NOMO-1 treated with dmso at 0.1 percent for 144 hours (cell line): Measurements from ENCODE around the gene CBLN3.
"Not testable (repeated sequence)": the region's sequence is repeated elsewhere in the genome, so short reads cannot be mapped to it uniquely, and the experiment has no call there.

Experiments used
- DNase-seq: peaks from one replicate; lab custom pipeline; 2025; ENCODE audit not compliant: unreplicated experiment; lab: John Stamatoyannopoulos, UW

CBLN3 gene

GRCh38 chr14:24406416-24406815 is 23.1 kb downstream of the CBLN3 start:
- DNase-seq = no peak

DNA sequence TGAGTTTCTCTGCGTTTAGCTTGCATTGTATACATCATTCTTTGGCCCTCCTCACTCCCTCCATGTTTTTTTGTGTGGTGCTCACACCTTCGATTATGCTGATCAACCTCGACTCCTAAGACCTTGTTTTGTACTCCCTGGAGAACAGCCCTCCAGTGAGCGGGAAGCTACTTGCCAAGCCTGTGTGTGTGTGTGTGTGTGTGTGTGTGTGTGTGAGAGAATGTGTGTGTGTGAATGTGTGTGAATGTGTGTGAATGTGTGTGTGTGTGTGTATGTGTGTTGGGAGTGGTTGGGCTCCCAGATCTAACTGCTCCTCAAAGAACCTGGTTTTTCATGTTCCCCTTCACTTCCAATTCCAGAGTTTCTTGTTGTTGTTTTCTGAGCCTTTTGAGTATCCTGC is 24.7 kb downstream of the CBLN3 start:
- no peak for DNase-seq

DNA sequence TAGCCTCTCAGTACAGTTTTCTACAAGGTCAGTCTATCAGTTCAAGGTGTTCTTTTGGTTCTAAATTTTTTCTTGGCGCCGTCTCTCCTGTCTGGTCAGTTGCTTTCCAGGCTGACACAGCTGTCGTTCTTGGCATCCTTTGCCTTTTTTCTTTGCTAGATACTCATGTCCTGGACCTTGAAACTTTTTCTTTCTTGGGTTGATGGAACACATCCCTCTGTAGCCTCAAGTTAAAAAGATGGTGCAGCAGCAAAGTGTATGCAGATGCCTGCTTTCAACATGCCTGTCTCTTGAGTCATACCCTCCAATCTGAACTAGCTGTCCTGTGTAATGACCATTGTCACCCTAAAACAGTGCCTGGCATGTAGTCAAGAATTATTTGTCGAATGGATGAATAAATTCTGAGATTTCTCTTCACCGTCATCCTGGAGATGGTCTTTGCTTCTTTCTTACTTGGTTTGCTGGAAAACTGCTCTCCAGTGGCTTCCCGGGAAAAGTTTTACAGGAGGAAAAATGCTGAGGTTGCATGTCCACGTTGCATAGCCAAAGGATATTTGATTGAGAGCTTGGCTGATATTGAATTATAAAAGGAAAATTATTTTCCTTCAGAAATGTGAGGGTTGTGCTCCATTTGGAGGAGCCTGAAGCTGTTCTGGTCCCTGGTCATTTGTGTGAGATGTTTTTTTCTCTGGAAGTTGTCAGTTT is 26.0 kb downstream of the CBLN3 start:
- no peak for DNase-seq

GRCh38 chr14:24401810-24402702 is 27.4 kb downstream of the CBLN3 start:
- DNase-seq = no peak

DNA sequence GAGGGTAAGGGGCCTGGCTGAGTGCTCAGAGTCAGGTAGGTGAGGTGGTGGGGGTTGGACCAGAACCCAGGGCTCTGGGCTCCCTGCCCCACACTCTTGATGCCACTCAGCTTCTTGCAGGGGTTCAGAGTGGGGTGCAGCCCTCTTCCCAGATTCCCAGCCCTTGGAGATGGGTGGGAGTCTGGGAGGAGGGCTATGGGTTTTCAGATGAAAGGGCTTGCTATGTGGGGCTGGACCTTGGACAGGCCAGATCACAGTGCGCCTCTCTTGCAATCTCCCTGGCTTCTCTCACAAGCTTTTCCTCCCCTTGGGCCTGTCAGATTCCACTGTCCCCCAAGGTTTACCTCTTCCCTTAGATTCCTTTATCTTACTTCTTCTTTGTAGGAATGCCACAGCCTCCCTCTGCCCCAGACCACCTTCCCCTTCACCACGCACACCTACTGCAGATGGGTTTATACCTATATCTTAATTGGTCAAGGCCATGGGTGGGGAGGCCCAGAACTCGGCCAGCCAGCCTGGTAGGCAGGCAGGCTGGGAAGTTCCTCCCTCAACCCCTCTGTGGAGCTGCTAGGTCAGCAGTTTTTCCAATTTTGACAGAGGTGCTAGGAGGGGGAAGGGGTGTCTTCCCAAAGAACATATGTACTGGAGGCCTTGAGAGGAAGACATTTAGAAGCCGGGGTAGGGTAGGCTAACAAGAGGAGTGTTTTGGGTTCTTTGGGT is 29.3 kb downstream of the CBLN3 start:
- DNase-seq = no peak

DNA sequence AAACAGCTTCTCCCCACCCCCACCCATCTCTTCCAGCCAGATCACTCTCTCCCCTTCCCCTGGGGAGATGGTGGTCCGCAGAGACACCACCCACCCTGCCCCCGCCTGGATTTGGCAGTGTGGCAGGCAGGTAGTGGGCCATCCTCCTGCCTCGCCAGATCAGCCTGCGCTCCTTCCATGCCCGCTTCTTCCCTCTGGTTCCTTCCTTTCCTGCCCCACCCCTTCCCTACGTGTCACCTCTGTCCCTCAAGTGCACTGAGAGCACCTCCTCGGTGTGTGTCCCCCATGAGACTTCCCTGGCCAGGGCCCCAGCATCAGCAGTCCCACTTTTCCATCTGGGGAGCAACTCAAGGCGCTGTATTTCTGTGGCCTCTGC is 30.0 kb downstream of the CBLN3 start:
- no peak for DNase-seq

DNA sequence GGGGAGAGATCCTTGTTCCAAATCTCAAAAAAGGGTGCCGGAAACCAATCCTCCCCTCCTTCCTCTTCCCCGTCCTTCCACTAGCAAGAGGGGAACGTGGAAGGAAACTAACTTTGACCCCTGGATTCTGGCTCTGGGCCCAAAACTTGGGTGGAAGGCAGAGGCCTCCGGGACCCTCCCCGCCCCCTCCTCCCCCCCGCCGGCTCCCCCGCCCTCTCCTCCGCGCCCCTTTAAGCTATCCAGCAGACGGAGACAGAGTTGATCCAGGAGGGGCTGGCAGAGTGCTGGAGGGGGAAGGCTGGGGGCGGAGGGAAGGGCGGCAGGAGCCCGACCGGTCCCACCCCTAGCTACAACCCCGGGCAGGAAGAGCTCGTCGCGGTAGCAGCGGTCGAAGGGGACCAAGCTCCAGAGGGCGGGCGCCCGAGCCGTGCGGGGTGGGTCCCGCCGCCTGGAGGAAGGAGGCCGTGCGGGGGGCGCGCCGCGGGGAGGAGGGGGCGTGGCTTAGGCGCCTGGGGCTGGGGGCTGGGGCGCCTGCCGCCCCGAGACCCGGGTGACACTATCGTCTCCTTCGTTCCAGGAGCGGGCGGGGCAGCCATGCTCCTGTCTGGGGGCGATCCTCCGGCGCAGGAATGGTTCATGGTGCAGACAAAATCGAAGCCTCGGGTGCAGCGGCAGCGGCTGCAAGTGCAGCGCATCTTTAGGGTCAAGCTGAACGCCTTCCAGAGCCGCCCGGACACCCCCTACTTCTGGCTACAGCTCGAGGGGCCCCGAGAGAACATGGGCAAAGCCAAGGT is 30.6 kb downstream of the CBLN3 start, which contains the start of gene NYNRIN:
TSS of gene NYNRIN (plus strand) at position 351 of the 794 bp plus-strand sequence. CDS start at position 595, 244 bp downstream.
- no peak for DNase-seq

DNA sequence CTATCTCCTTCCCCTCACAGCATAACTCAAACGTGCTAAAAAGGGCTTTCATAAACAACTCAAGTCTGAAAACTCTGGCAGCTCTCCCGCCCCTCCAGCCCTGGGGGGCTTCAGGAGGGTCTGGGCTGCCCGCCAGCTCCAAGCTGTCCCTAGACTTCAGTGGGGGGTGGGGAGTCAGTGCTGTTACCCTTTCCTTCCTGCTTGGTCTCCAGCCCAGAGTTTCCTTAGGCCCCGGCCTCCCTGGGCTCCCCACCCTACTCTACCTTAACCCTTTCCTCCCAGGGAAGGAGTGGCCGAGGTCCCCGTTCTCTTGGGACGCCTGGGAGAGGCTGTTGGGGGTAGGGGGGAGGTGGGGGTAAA is 31.2 kb downstream of the CBLN3 start:
- DNase-seq = no peak

GRCh38 chr14:24397639-24398292 is 31.7 kb downstream of the CBLN3 start:
- DNase-seq = no peak

DNA sequence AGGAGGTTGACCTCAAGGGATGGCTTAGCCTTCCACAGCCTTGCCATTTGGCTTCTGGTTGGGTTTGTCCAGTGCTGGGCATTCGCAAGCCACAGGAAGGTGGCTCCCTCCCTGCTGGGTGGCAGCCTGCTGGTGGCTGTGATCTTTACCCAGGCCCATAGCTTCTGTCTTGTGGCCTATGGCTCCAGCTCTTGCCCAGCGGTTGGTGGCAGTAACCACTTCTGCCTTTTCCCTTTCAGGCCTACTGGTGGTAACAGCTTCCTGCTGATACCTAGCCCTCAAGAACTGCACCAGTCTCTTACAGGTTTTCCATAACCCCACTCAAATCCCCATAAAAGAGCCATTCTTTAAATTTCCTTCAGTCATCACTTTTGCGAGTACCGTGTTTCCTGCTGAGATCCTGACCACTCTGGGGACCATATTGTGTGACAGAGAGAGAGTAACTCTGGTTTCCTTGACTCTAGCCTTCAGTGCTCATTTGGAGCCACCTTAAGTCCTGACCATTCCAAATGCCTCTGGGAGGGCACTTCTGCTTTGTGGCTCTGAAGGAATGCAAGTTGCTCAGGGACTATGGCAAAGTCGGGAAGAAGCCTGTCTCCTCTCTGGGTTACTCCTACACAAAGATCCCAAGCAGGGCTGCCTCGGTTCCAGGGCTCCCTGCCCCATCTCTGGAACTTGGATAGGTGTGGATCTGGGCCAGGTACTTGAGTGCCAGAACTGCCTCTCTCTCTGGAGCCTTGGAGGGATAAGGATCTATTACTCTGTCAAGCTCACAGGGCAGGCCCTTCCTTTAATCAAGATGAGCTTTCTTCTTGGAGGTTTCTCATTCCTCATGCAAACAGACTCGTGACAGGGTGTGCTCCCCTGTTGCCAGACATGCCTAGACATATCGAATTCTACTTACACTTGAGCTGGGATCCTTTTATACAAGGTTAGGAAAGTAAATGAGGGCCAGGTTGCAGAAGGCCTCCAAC is 33.6 kb downstream of the CBLN3 start:
- DNase-seq = peak; percentile 24

- DNase-seq = no peak
Observed at GRCh38 chr14:24394275-24394674, 35.2 kb downstream of the CBLN3 start.

DNA sequence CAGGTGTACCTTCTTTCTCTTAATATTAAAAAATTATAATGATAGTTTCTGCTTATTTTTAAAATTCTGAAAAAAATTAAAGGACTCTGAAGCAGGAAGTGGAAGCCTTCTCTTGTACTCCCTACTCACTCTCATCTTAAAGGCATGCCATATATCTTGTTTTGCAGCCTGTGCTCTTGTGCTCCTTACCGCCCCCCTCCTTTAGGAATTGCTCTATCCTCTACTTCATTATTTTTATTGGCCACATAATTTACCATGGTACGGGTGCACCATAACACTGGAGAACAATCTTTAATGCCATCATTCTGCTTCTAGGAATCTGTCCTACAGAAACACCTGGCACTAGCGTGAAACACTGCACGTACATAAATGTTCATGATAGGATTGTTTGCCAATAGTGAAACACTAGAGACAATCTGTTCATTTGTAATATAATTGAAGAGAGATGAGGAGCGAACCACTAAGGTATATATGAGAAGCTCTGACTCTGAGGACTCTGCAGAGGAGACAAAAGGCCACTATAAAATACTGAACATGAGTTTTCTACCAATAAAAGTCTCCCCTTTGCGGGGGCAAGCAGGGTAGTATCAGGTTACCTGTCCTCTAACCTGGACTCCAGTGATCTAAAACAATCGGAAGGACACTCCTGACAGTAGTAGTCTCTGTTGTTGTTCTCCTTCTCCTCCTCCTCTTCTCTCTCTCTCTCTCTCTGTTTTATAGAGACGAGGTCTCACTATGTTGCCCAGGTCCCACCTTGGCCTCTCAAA is 37.0 kb downstream of the CBLN3 start:
- DNase-seq = no peak

GRCh38 chr14:24390701-24391468 is 38.6 kb downstream of the CBLN3 start:
- no peak for DNase-seq

DNA sequence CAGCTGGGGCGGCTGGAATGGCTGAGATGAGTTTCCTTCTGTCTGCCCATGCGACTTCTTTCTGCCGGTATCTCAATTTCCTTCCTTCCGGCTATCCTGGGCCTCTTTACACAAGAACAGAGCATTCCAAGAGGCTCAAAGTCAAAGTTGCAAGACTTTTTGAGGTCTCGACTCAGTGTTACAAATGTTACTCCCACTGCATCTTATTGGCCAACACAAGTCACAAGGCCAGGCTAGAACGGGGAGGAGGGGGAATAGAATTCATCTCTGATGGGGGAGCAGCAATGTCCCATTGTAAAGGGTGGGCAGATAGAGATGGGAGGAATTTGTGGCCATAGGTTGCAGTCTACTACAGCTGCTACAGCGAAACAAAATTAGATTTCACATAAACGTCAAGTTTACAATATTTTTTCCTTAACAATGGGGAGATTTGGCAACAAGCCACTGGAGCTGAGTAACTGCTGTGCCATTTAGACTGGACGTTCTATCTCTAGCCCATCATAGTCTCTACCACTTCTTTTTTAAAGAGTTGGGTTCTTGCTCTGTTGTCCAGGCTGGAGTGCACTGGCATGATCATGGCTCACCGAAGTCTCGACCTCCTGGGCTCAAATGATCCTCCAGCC is 40.1 kb downstream of the CBLN3 start:
- DNase-seq = no peak

GRCh38 chr14:24388474-24389179 is 40.8 kb downstream of the CBLN3 start:
- DNase-seq = no peak

GRCh38 chr14:24387579-24387978 is 41.9 kb downstream of the CBLN3 start:
- DNase-seq = not testable (repeated sequence)

DNA sequence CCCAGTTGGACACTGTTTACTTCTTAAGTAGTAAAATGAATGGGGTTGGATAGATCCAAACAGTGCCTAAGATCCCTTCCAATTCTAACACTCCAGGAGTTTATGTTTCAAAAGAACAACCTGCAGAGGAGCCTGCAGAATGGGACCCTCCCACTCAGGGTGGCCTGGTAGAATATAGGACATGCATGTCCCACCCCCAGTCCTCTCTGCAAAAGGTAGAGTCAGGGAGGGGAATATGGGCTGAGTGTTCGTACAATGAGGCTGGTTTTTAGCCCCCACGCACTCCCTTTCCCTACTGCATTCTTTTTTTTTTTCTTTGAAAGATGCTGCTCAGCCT is 42.5 kb downstream of the CBLN3 start:
- DNase-seq = no peak
